ENCODE measurements around the gene KLHL4. TPM values are rescaled to one million over a fixed set of nuclear protein-coding genes. Genes with fewer than 3 reads are reported as not detected.

KLHL4 gene
- total RNA-seq, 2 donors from 2014 or later = 0.15 to 0.58 TPM

DNA sequence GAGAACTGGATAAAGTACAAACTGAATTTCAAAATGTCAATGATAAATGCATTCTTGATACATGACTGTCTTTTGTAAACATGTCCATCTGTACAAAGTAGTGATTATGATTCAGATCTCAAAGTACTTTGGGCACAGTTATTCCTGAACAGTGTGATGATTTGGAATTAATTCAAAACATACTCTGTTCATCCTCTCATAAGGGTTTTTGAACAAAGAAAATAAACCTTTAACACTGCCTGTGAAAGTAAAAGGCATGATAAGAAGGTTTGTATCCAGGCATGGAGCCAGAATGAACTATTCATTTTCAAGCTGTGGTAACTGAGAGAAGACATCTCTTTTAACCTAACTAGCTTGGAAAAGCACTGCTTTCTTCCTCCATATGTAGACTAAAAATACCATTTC, 883 bp upstream of the KLHL4 start:
- Histone ChIP-seq H3K4me1 (no peaks in the 10 kb centered on the region), H3K4me3 (no peak overlapping the region), H3K9ac (ENCODE audit: low read depth in 2 of 2, low read length in 2 of 2) (no peak overlapping the region), H3K27ac (no peak overlapping the region), H3K27me3 (no peaks in the 10 kb centered on the region), H3K36me3 (no peaks in the 10 kb centered on the region), H3K9me3 (no peaks in the 10 kb centered on the region)
- DNase-seq = no peak
- intact Hi-C loops (cut with DNase I) = no loop called here
- TF ChIP-seq, protein P1, sequence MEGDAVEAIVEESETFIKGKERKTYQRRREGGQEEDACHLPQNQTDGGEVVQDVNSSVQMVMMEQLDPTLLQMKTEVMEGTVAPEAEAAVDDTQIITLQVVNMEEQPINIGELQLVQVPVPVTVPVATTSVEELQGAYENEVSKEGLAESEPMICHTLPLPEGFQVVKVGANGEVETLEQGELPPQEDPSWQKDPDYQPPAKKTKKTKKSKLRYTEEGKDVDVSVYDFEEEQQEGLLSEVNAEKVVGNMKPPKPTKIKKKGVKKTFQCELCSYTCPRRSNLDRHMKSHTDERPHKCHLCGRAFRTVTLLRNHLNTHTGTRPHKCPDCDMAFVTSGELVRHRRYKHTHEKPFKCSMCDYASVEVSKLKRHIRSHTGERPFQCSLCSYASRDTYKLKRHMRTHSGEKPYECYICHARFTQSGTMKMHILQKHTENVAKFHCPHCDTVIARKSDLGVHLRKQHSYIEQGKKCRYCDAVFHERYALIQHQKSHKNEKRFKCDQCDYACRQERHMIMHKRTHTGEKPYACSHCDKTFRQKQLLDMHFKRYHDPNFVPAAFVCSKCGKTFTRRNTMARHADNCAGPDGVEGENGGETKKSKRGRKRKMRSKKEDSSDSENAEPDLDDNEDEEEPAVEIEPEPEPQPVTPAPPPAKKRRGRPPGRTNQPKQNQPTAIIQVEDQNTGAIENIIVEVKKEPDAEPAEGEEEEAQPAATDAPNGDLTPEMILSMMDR (IDR thresholded peaks at IDR 0.05) = no peak

DNA sequence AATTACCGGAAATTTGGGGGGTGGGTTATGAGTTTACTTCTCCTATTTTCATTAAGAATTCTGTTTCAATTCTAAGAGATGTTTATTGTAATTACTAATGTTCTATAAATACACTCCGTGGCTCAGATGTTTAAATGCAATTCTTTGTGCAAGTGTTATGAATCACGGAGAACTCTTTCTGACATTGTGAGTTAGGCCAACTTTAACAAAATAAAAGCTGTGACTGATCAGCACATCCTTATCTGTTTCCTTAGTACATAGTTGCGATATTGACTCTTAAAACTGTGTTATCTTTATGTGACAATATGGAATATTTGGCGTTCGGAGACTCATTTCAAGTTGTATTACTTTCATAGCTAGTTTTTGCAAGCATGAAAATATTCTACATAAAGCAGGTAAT, 902 bp downstream of the KLHL4 start:
- no peak for DNase-seq
- H3K4me3 ChIP-seq = no peak overlapping the region
- H3K27ac ChIP-seq = no peak overlapping the region
- H3K27me3 ChIP-seq = no peaks in the 10 kb centered on the region
- H3K4me1 ChIP-seq = no peaks in the 10 kb centered on the region
- H3K9ac ChIP-seq (ENCODE audit: low read depth in 2 of 2, low read length in 2 of 2) = no peak overlapping the region
- TF ChIP-seq, protein P1 (IDR thresholded peaks at IDR 0.05) = no peak
- intact Hi-C loops (cut with DNase I) = no loop called here
- no peaks in the 10 kb centered on the region for H3K9me3 ChIP-seq
- H3K36me3 ChIP-seq = no peaks in the 10 kb centered on the region

DNA sequence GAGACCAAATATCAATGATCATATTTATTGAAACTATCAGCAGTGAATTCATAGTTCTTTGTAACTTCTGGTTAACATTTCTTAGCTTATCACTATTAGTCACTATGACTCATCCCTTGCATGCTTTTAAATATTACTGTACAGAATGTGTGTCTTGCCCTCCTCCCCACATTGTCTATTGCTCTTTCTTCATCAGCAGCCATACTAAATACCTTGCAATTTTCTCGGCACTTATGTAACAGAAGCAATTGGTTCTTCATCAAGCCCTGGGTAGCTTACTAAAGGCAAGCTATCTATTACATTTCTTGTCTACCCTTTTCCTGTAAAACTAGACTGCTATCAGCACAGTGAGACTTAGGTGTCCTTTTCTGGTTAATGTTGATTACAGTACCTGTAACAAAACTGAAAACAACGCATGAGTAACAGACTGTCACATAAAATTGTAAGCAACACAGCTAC, 8.2 kb downstream of the KLHL4 start:
- intact Hi-C loops (cut with DNase I) = no loop called here
- Histone ChIP-seq H3K4me1 (no peaks in the 10 kb centered on the region), H3K9me3 (no peaks in the 10 kb centered on the region), H3K4me3 (no peak overlapping the region), H3K9ac (ENCODE audit: low read depth in 2 of 2, low read length in 2 of 2) (no peak overlapping the region), H3K36me3 (no peaks in the 10 kb centered on the region), H3K27me3 (no peaks in the 10 kb centered on the region), H3K27ac (no peak overlapping the region)
- no peak for DNase-seq
- TF ChIP-seq, protein P1 (IDR thresholded peaks at IDR 0.05) = no peak

DNA sequence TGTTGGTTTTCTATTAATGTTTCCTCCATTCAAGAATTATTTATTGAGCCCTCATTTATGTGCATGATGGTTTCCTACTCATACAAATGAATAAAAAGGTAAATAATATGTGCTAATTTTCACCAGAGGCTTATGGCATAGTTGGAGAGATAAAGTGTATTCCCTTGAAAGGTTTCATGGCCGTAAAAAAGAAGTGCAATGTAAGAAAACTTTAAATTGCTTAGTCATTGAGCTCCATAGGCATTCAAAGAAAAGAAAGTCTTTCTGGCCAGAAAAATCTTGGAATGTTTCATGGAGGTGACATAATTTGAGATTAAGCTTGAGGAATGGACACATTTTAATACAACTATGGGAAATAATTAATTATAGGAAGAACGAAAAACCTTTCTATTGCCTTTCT, 8.7 kb downstream of the KLHL4 start:
- no peaks in the 10 kb centered on the region for H3K9me3 ChIP-seq
- H3K9ac ChIP-seq (ENCODE audit: low read depth in 2 of 2, low read length in 2 of 2) = no peak overlapping the region
- H3K27me3 ChIP-seq = no peaks in the 10 kb centered on the region
- H3K36me3 ChIP-seq = no peaks in the 10 kb centered on the region
- intact Hi-C loops (cut with DNase I) = no loop called here
- no peaks in the 10 kb centered on the region for H3K4me1 ChIP-seq
- no peak for DNase-seq
- TF ChIP-seq, protein P1 (IDR thresholded peaks at IDR 0.05) = no peak
- no peak overlapping the region for H3K27ac ChIP-seq
- H3K4me3 ChIP-seq = no peak overlapping the region

DNA sequence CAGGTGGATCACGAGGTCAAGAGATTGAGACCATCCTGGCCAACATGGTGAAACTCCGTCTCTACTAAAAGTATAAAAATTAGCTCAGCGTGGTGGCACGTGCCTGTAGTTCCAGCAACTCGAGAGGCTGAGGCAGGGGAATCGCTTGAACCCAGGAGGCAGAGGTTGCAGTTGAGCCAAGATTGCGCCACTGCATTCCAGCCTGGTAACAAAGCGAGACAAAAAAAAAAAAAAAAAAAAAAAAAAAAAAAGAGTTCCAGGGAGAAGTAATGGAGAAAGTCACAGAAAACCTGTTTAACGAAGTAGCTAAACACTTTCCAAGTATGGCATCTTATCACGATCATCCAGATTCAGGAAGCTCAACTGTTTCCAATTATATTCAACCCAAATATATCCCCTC, 10.9 kb downstream of the KLHL4 start:
- DNase-seq = no peak
- Histone ChIP-seq H3K4me3 (no peak overlapping the region), H3K27ac (no peak overlapping the region), H3K27me3 (no peaks in the 10 kb centered on the region), H3K9me3 (no peaks in the 10 kb centered on the region), H3K4me1 (no peaks in the 10 kb centered on the region), H3K9ac (ENCODE audit: low read depth in 2 of 2, low read length in 2 of 2) (no peak overlapping the region), H3K36me3 (no peaks in the 10 kb centered on the region)
- TF ChIP-seq, protein P1 (IDR thresholded peaks at IDR 0.05) = no peak
- intact Hi-C loops (cut with DNase I) = no loop called here

DNA sequence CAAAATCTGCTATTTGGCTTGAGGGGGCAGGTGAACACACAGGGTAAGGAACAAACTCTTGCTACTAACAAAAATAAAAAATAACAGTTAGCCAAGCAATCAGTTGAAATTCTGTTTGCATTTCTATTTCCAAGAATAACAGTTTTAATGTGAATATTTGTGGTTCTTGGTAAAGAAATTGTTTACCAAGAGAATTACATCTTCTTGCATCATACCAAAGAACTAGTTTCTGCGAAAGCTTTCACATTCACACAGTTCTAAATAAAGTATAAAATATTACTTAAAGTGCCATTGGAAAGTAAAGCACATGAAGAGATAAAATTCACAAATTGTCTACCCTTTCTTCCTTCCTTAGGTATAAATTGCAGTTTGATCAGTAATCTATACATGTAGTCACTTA, 54.4 kb downstream of the KLHL4 start:
- no peak overlapping the region for H3K4me3 ChIP-seq
- TF ChIP-seq, protein P1 (IDR thresholded peaks at IDR 0.05) = no peak
- no peak overlapping the region for H3K27ac ChIP-seq
- H3K9ac ChIP-seq (ENCODE audit: low read depth in 2 of 2, low read length in 2 of 2) = no peak overlapping the region
- no peak for DNase-seq
- H3K4me1 ChIP-seq = no peaks in the 10 kb centered on the region
- no peaks in the 10 kb centered on the region for H3K9me3 ChIP-seq
- H3K27me3 ChIP-seq = no peaks in the 10 kb centered on the region
- H3K36me3 ChIP-seq = no peaks in the 10 kb centered on the region
- intact Hi-C loops (cut with DNase I) = no loop called here
